PC-9 (cell line): Measurements from ENCODE around the gene MAP4.

Experiments used
- CTCF ChIP-seq: fragments of 200-600 bp; sonication (generic); conservative IDR thresholded peaks from 2 replicates; pipeline ENCODE4 v1.6.1; 2017; ENCODE audit warnings: mixed run types, antibody characterized with exemption, mild to moderate bottlenecking, moderate library complexity
- EZH2 ChIP-seq: fragments of 200-600 bp; sonication (generic); IDR thresholded peaks from 2 replicates; pipeline ENCODE4 v1.8.0; 2017; ENCODE audit warnings: antibody characterized with exemption, low read depth

- TF ChIP-seq EZH2: no peak
- no peak for TF ChIP-seq CTCF
Measured at GRCh38 chr3:48014358-48014757, 1.9 kb downstream of the MAP4 start.
